ENCODE results near the gene ELOB.

The ELOB gene

DNA sequence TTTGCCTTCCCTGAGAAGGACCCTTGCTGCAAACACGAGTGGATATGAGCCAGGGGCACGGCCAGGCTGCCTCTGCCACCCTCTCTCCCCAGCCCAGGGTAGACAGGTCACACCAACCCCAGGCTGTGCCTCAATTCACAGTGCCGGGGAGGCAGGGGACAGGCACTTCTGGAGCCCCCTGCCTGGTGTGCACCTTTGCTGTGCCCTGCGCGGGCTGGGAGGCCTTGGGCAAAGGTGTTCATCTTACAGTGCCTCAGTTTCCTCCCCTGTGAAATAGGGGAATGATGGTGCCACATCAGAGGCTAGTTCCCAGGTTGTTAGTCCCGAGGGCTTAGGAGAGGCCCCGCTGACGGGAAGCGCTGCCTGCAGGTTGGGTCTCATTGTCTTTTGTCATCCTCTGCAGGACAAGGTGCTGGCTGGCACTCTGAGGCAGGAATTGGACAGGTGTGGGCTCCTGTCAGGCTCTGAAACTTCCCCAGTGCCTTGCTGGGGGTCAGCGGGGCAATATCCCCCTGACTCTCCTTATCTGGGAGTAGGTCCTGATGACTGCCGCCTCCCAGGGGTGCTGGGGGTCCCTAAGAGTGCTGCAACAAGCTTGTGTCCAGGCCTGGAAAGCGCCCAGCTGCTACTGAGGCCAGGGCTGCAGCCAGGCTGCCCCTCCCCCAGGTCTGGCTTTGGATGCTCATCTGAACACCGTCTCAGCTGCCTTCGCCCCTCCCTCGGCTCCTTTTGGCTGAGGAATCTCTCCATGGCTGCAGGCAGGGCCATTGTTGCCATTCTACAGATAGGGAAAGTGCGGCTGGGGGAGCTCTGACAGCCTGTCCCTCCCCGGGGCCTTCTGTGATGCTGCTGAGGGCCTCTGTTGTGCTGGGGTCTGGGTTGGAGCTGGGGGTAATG is 43.1 kb upstream of the ELOB start:
- Histone ChIP-seq H3K4me1 (no peaks in the 10 kb centered on the region), H3K79me2 (no peaks in the 10 kb centered on the region), H3K27ac (no peak overlapping the region), H3K36me3 (ENCODE audit: control insufficient read depth, insufficient read depth, low read length) (no peaks in the 10 kb centered on the region), H3K4me2 (ENCODE audit: low read length) (no peak overlapping the region), H3K27me3 (ENCODE audit: control insufficient read depth, insufficient read depth, low read length) (no peaks in the 10 kb centered on the region), H3K9me3 (ENCODE audit: control insufficient read depth, low read length) (no peaks in the 10 kb centered on the region), H3K4me3 (ENCODE audit: low read depth, low read length) (no peak overlapping the region), H3K9ac (no peak overlapping the region), H2AFZ (no peak overlapping the region)
- TF ChIP-seq, protein P1, sequence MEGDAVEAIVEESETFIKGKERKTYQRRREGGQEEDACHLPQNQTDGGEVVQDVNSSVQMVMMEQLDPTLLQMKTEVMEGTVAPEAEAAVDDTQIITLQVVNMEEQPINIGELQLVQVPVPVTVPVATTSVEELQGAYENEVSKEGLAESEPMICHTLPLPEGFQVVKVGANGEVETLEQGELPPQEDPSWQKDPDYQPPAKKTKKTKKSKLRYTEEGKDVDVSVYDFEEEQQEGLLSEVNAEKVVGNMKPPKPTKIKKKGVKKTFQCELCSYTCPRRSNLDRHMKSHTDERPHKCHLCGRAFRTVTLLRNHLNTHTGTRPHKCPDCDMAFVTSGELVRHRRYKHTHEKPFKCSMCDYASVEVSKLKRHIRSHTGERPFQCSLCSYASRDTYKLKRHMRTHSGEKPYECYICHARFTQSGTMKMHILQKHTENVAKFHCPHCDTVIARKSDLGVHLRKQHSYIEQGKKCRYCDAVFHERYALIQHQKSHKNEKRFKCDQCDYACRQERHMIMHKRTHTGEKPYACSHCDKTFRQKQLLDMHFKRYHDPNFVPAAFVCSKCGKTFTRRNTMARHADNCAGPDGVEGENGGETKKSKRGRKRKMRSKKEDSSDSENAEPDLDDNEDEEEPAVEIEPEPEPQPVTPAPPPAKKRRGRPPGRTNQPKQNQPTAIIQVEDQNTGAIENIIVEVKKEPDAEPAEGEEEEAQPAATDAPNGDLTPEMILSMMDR (IDR thresholded peaks at IDR 0.05) = no peak

DNA sequence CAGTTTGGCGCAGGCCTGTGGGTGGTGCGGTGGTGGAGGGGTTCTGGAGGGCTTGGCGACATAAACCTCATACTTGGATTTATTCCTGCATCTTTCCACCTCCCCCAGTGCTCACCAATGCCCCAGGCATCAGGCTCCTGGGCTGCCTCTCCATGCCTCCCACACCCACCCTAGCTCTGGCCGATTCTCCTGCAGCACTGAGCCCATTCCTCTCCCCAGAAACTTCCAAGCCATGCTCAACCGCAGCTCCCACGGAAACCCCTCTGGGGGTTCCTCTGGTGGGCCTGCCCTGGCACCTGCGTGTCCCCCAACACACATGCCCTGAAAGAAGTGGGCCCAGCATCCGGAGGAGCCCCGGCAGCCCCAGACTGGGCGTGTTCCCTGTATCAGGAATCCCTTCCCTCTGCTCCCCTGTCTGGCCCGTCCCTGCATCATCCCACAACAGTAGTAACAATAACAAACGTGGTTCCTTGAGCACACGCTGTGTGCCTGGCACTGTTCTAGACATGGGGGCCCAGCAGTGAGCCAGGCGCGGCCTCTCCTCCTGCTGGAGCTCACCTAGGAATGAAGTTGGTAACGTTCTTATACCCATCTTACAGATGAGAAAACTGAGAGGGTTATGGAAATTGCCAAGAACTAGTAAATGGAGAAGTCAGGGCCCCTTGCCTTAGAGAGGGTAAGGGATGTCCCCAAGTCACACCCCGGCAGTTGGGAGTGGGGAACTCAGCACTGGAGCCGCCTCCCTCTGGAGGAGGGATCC is 42.3 kb upstream of the ELOB start:
- TF ChIP-seq, protein P1 (IDR thresholded peaks at IDR 0.05) = no peak
- H3K4me2 ChIP-seq (ENCODE audit: low read length) = no peak overlapping the region
- H3K4me3 ChIP-seq (ENCODE audit: low read depth, low read length) = no peak overlapping the region
- no peak overlapping the region for H2AFZ ChIP-seq
- H3K9ac ChIP-seq = no peak overlapping the region
- no peak overlapping the region for H3K27ac ChIP-seq
- H3K9me3 ChIP-seq (ENCODE audit: control insufficient read depth, low read length) = no peaks in the 10 kb centered on the region
- H3K79me2 ChIP-seq = no peaks in the 10 kb centered on the region
- H3K27me3 ChIP-seq (ENCODE audit: control insufficient read depth, insufficient read depth, low read length) = no peaks in the 10 kb centered on the region
- H3K4me1 ChIP-seq = no peaks in the 10 kb centered on the region
- no peaks in the 10 kb centered on the region for H3K36me3 ChIP-seq (ENCODE audit: control insufficient read depth, insufficient read depth, low read length)

DNA sequence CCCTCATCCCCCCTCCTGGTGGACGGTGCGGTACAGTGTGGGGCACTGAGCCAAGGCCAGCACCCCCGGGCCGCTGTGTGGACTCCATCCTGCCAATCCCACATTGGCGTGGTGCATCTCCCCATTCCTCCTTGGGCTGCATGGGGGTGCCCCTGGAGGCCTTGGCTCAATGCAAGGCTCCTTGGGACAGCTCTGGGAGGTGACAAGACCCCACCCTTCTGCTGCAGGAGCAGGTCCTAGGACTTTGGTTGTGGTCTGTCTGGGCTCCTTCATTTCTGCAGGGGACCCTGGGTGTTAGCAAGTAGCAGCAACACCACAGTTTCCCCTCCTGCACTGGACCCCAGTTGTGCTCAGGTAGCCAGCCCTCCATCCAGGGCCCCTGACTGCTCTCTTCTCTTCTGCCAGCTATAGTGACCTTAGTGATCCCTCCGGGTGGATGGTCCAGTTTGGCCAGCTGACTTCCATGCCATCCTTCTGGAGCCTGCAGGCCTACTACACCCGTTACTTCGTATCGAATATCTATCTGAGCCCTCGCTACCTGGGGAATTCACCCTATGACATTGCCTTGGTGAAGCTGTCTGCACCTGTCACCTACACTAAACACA is 41.3 kb upstream of the ELOB start:
- Histone ChIP-seq H2AFZ (no peak overlapping the region), H3K4me2 (ENCODE audit: low read length) (no peak overlapping the region), H3K4me3 (ENCODE audit: low read depth, low read length) (no peak overlapping the region), H3K4me1 (no peaks in the 10 kb centered on the region), H3K27ac (no peak overlapping the region), H3K36me3 (ENCODE audit: control insufficient read depth, insufficient read depth, low read length) (no peaks in the 10 kb centered on the region), H3K79me2 (no peaks in the 10 kb centered on the region), H3K9me3 (ENCODE audit: control insufficient read depth, low read length) (no peaks in the 10 kb centered on the region), H3K27me3 (ENCODE audit: control insufficient read depth, insufficient read depth, low read length) (no peaks in the 10 kb centered on the region), H3K9ac (no peak overlapping the region)
- TF ChIP-seq, protein P1 (IDR thresholded peaks at IDR 0.05) = no peak

DNA sequence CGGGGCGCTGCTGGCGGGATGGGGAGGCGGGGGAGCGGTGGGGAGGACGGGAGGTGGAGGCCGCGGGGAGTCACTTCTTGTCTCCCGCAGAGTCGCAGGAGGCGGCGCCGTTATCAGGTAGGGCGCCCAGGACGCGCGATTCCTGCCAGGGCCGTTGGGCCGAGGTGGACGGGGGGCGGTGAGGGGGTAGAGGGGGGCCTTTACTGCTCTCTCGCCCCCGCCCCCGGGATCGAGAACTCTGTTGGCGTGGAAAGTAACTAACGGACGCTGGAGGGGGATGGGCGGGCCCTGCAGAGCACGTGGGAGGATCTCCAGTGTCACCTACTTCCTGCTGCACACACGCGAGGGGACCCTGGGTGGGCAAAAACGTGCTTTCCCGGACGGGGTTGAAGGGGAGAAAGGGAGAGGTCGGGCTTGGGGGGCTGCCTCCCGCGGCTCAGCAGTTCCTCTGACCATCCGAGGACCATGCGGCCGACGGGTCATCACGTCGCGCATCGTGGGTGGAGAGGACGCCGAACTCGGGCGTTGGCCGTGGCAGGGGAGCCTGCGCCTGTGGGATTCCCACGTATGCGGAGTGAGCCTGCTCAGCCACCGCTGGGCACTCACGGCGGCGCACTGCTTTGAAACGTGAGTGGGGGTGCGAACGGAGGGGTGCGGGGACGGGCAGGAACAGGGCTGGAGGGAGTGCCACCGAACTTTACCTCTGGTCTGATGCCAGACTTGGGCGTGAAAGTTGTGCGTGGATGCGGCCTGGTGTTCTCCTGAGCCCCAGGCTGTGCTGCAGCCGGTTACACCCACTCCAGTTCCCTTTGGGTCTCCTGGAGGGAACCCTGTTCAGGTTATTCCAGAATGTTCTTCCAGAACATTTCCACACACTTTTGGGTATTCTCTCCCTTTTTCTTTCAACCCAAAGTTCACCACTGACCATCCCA is 40.5 kb upstream of the ELOB start:
- Histone ChIP-seq H3K27me3 (ENCODE audit: control insufficient read depth, insufficient read depth, low read length) (no peaks in the 10 kb centered on the region), H3K4me1 (no peaks in the 10 kb centered on the region), H3K79me2 (no peaks in the 10 kb centered on the region), H3K4me2 (ENCODE audit: low read length) (no peak overlapping the region), H3K27ac (no peak overlapping the region), H3K36me3 (ENCODE audit: control insufficient read depth, insufficient read depth, low read length) (no peaks in the 10 kb centered on the region), H2AFZ (no peak overlapping the region), H3K4me3 (ENCODE audit: low read depth, low read length) (no peak overlapping the region), H3K9me3 (ENCODE audit: control insufficient read depth, low read length) (no peaks in the 10 kb centered on the region), H3K9ac (no peak overlapping the region)
- TF ChIP-seq, protein P1 (IDR thresholded peaks at IDR 0.05) = no peak

Measured in parathyroid adenoma (tissue), 2 donors.